Subcutaneous adipose tissue (tissue), 4 donors: ENCODE measurements around the gene CELSR1. TPM values are rescaled to one million over a fixed set of nuclear protein-coding genes. Genes with fewer than 3 reads are reported as not detected.

Experiments
- CTCF ChIP-seq: fragments of 450-650 bp; IDR thresholded peaks from one replicate; pipeline ENCODE4 v1.5.1; 2016; ENCODE audit warnings: low read depth, mild to moderate bottlenecking, control low read depth, antibody characterized with exemption, moderate library complexity
- total RNA-seq, 4 donors: library from RNA; depleted of rRNA; stranded (reverse); fragments of >200 nt; gene quantifications; one replicate each; pipeline ENCODE4 v1.1.0, GENCODE V29; 2016

The CELSR1 gene
- total RNA-seq, 4 donors from 2014 or later: 0.16 to 5.6 (median 1.5) TPM

GRCh38 chr22:46399251-46400024 lies 138.0 kb downstream of the CELSR1 start:
- no peak for TF ChIP-seq CTCF

DNA sequence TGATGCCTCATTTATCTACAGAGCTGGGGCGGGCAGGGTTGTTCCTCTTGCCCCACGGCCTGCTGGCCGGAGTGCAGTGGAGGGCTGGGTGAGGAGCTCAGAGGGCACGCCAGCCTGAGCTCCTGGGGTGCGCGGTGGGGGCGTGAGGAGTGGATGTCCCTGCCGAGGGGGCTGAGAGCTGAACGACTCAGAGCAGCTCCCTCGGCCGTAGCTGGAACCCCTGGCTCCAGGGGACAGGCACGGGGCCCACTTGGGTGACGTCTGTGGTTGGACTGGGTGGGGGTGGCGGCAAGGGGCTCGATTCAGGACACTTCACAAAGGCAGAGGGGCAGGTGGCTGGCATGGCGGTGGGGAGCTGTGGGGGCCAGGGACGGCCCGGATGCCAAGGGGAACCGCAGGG lies 139.5 kb downstream of the CELSR1 start:
- TF ChIP-seq CTCF: no peak

DNA sequence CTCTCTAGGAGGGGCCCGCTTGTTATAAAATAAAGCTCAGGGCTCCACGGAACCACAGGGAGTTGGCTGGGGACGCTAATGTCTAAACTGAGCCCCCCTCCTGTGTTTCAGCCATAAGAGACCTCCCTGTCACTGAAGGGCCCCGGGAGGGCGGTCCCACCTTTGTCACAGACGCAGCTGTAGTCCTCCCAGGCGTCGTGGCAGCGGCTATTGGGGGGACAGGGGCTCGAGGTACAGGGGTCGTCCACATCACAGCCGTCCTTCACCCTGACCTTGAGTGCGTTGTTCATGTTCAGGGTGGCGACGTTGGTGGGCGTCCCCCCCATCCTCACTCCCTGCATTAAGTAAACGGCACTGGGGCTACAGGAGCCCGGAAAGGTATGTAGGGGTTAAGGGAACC lies 139.9 kb downstream of the CELSR1 start:
- TF ChIP-seq CTCF: no peak

GRCh38 chr22:46395145-46395544 lies 142.3 kb downstream of the CELSR1 start:
- TF ChIP-seq CTCF: no peak

DNA sequence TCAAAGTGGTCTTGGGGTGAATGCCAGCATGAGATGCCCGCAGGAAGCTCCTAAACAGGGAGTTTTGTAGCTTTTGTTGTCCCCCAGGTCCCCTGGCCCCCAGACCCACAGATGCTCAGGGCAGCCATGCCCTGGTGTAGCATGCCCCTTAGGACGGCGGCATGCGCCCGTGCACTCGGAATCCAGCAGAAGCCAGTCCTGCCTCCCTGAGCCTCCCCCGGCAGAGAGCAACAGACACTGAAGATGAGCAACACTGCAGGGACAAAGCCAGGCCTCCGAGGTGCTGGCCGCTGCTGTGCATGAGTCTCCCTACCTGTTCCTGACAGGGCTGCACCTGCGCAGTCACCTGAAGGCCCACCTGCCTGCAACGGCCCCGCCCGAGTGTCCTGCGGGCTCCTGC lies 142.8 kb downstream of the CELSR1 start:
- no peak for TF ChIP-seq CTCF

GRCh38 chr22:46393873-46394272 lies 143.5 kb downstream of the CELSR1 start:
- no peak for TF ChIP-seq CTCF

- TF ChIP-seq CTCF: no peak
Observed at GRCh38 chr22:46392137-46392844, 145.1 kb downstream of the CELSR1 start.
